CD4-positive, alpha-beta T cell (primary cell): ENCODE results near the gene KCNQ1OT1. TPM values are rescaled to one million over a fixed set of nuclear protein-coding genes. Genes with fewer than 3 reads are reported as not detected.

Experiments
- ATAC-seq: fragments of 200-7000 bp; cut with Tn5 transposase; one replicate; pipeline ENCODE4 v1.10.0; 2022; ENCODE audit warnings: mild to moderate bottlenecking; ENCODE audit not compliant: poor library complexity
- CTCF ChIA-PET: fragments of 350-600 bp; sonication (Branson Sonifier 250); formaldehyde crosslinking; loops from one replicate; lab custom pipeline; 2021; ENCODE audit warnings: antibody characterized with exemption, inconsistent platforms; lab: Charles Lee
- POLR2A ChIA-PET: fragments of 350-600 bp; sonication (Branson Sonifier 250); formaldehyde crosslinking; loops from one replicate; lab custom pipeline; 2021; ENCODE audit warnings: antibody characterized with exemption, inconsistent platforms; lab: Charles Lee
- DNase-seq, 14 experiments: peaks; one replicate each; pipeline ENCODE4 v3.0.0-alpha.2; 2013 to 2020; ENCODE audit warnings: mixed read lengths in 2 of 14
- H3K27ac ChIP-seq, 2 donors: one replicate each; pipeline versions ENCODE4 v1.5.1 to v1.7.0; 2013; ENCODE audit warnings: low read length in 2 of 2, low read depth in 1 of 2, mild to moderate bottlenecking in 1 of 2
- H3K27me3 ChIP-seq, 2 experiments: 1 replicate in 1 of 2; 2 replicates in 1 of 2; pipeline versions ENCODE4 v1.6.1 to v1.7.0; 2013; ENCODE audit warnings: low read length in 2 of 2, control low read depth in 1 of 2, mild to moderate bottlenecking in 1 of 2, moderate library complexity in 1 of 2; ENCODE audit not compliant: insufficient read depth in 2 of 2, control insufficient read depth in 1 of 2
- H3K36me3 ChIP-seq: one replicate; pipeline ENCODE4 v1.6.1; 2013; ENCODE audit warnings: low read length, control low read depth; ENCODE audit not compliant: insufficient read depth
- H3K4me1 ChIP-seq: one replicate; pipeline ENCODE4 v1.6.1; 2013; ENCODE audit warnings: low read length, control low read depth; ENCODE audit not compliant: insufficient read depth
- H3K4me3 ChIP-seq: one replicate; pipeline ENCODE4 v1.5.1; 2013; ENCODE audit warnings: mild to moderate bottlenecking, low read length, moderate library complexity
- H3K9me3 ChIP-seq, 2 experiments: 1 replicate in 1 of 2; 2 replicates in 1 of 2; pipeline versions ENCODE4 v1.6.1 to v1.7.0; 2013; ENCODE audit warnings: low read length in 2 of 2, mild to moderate bottlenecking in 2 of 2, control low read depth in 1 of 2, moderate library complexity in 1 of 2; ENCODE audit not compliant: control insufficient read depth in 1 of 2, insufficient read depth in 1 of 2
- H3K27ac Mint-ChIP-seq: one replicate; pipeline ENCODE4 v1.8.0; 2020; ENCODE audit warnings: mixed read lengths
- H3K27me3 Mint-ChIP-seq: one replicate; pipeline ENCODE4 v1.8.0; 2021; ENCODE audit warnings: mixed read lengths
- H3K36me3 Mint-ChIP-seq: one replicate; pipeline ENCODE4 v1.8.0; 2021; ENCODE audit warnings: low read depth, mixed read lengths
- H3K4me1 Mint-ChIP-seq: one replicate; pipeline ENCODE4 v1.8.0; 2021; ENCODE audit warnings: low read depth, mixed read lengths
- H3K4me3 Mint-ChIP-seq: one replicate; pipeline ENCODE4 v1.8.0; 2020; ENCODE audit warnings: mild to moderate bottlenecking, mixed read lengths
- H3K9me3 Mint-ChIP-seq: one replicate; pipeline ENCODE4 v1.8.0; 2020; ENCODE audit warnings: mixed read lengths
- CTCF ChIP-seq: fragments of 200-600 bp; IDR thresholded peaks from one replicate; pipeline ENCODE4 v1.8.0; 2022; ENCODE audit warnings: antibody characterized with exemption, mild to moderate bottlenecking
- intact Hi-C, 2 experiments: fragments of 100-400 bp; cut with DNase I in 1 of 2; cut with micrococcal nuclease in 1 of 2; formaldehyde crosslinking; loops; one replicate each; pipeline versions ENCODE4 v1.15.1 to v1.9.0; 2023 to 2025; cut with DNase I, micrococcal nuclease
- total RNA-seq, 174 experiments: library from RNA in 2 of 174; stranded (reverse) in 2 of 174; gene quantifications; one replicate each; pipeline ENCODE4 v1.2.3 and lab custom pipeline; 2021 to 2026

The KCNQ1OT1 gene
- total RNA-seq, 2 experiments from 2014 or later, result 0.17 to 0.22 TPM

GRCh38 chr11:2576111-2576510 is 123.7 kb downstream of the KCNQ1OT1 start:
- peak in 1 of 14 experiments; percentile 20 for DNase-seq
- ATAC-seq, result no peak
- Mint-ChIP-seq H3K4me3 (no peak overlapping the region), H3K9me3 (no peaks in the 10 kb centered on the region), H3K4me1 (no peaks in the 10 kb centered on the region), H3K36me3 (peaks cover 5% of the 10 kb centered on the region), H3K27ac (no peak overlapping the region), H3K27me3 (no peaks in the 10 kb centered on the region)
- Histone ChIP-seq H3K27ac (no peak overlapping the region), H3K27me3 (no peaks in the 10 kb centered on the region), H3K9me3 (no peaks in the 10 kb centered on the region), H3K36me3 (peaks cover 4% of the 10 kb centered on the region), H3K4me1 (no peaks in the 10 kb centered on the region), H3K4me3 (no peak overlapping the region)
- POLR2A ChIA-PET, result no interaction called here
- CTCF ChIA-PET, result no interaction called here
- intact Hi-C loops, result loop anchor here in 1 of 2 experiments (10.0 kb wide), 1 partner anchor 149 kb away; no protein-coding TSS in a partner anchor
- TF ChIP-seq CTCF, result no peak

GRCh38 chr11:2575591-2576051 is 124.2 kb downstream of the KCNQ1OT1 start:
- no peak for TF ChIP-seq CTCF
- H3K27ac Mint-ChIP-seq, result no peak overlapping the region
- H3K36me3 Mint-ChIP-seq, result peaks cover 5% of the 10 kb centered on the region
- H3K4me1 Mint-ChIP-seq, result no peaks in the 10 kb centered on the region
- H3K4me1 ChIP-seq, result no peaks in the 10 kb centered on the region
- peaks cover 4% of the 10 kb centered on the region for H3K36me3 ChIP-seq
- CTCF ChIA-PET, result no interaction called here
- intact Hi-C loops, result loop anchor here in 1 of 2 experiments (10.0 kb wide), 1 partner anchor 149 kb away; no protein-coding TSS in a partner anchor
- H3K9me3 ChIP-seq, result no peaks in the 10 kb centered on the region
- ATAC-seq, result no peak
- H3K9me3 Mint-ChIP-seq, result no peaks in the 10 kb centered on the region
- H3K4me3 ChIP-seq, result no peak overlapping the region
- H3K27ac ChIP-seq, result no peak overlapping the region
- DNase-seq, result peak in 1 of 14 experiments; percentile 3
- H3K27me3 Mint-ChIP-seq, result no peaks in the 10 kb centered on the region
- H3K4me3 Mint-ChIP-seq, result no peak overlapping the region
- POLR2A ChIA-PET, result no interaction called here
- no peaks in the 10 kb centered on the region for H3K27me3 ChIP-seq

GRCh38 chr11:2574553-2575535 is 125.0 kb downstream of the KCNQ1OT1 start:
- ChIA-PET POLR2A (no interaction called here), CTCF (no interaction called here)
- no peak for TF ChIP-seq CTCF
- no peak overlapping the region for H3K4me3 ChIP-seq
- peak in 1 of 14 experiments; percentile 2 for DNase-seq
- H3K36me3 ChIP-seq, result peaks cover 4% of the 10 kb centered on the region
- Mint-ChIP-seq H3K4me3 (no peak overlapping the region), H3K27me3 (no peaks in the 10 kb centered on the region), H3K27ac (no peak overlapping the region), H3K9me3 (no peaks in the 10 kb centered on the region), H3K4me1 (no peaks in the 10 kb centered on the region), H3K36me3 (peaks cover 5% of the 10 kb centered on the region)
- H3K27me3 ChIP-seq, result no peaks in the 10 kb centered on the region
- H3K27ac ChIP-seq, result no peak overlapping the region
- no peaks in the 10 kb centered on the region for H3K9me3 ChIP-seq
- no peak for ATAC-seq
- no peaks in the 10 kb centered on the region for H3K4me1 ChIP-seq
- intact Hi-C loops, result loop anchor here in 1 of 2 experiments (10.0 kb wide), 1 partner anchor 150 kb away; no protein-coding TSS in a partner anchor
